B cell (primary cell): Measurements from ENCODE around the gene BCAS4.

Source experiments
- CTCF ChIP-seq: fragments of 200-600 bp; IDR thresholded peaks from one replicate; pipeline ENCODE4 v1.8.0; 2022; ENCODE audit warnings: antibody characterized with exemption, mild to moderate bottlenecking
- EZH2 ChIP-seq: IDR thresholded peaks from 2 replicates; pipeline ENCODE4 v1.6.1; 2012; ENCODE audit warnings: borderline replicate concordance, low read depth, mild to moderate bottlenecking, moderate library complexity, low read length; ENCODE audit not compliant: insufficient read depth, poor library complexity, severe bottlenecking

DNA sequence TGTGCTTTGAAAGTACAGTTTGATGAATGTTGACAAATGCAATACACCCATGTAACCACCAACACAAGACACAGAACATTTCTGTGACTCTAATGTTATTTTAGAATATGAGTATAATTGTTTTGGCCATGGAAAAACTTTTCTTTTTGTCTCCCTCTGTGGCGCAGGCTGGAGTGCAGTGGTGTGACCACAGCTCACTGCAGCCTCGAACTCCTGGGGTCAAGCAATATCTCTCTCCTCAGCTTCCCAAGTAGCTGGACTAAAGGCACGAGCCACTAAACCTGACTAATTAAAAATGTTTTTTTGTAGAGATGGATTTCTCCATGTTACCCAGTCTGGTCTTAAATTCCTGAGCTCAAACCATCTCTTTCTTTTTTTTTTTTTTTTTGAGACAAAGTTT lies 20.3 kb upstream of the BCAS4 start:
- TF ChIP-seq EZH2, result no peak
- TF ChIP-seq CTCF, result no peak
